Tibial artery (tissue), 4 donors: ENCODE data around the gene ARHGEF33.

Experiments used
- DNase-seq, 2 donors: peaks; one replicate each; pipeline ENCODE4 v3.0.0-alpha.2; 2019
- H3K27ac ChIP-seq, 2 donors: fragments of 200-600 bp; sonication (generic) in 1 of 2; 1 replicate in 1 of 2; 2 replicates in 1 of 2; pipeline ENCODE4 v1.5.1; 2018 to 2019; ENCODE audit warnings: mild to moderate bottlenecking in 1 of 2
- H3K27me3 ChIP-seq, 2 donors: fragments of 200-600 bp; sonication (generic) in 1 of 2; one replicate each; pipeline versions ENCODE4 v1.5.1 to v1.6.0; 2016 to 2019
- H3K36me3 ChIP-seq, 3 donors: fragments of 200-600 bp; sonication (generic) in 2 of 3; one replicate each; pipeline ENCODE4 v1.5.1; 2016 to 2019; ENCODE audit warnings: mild to moderate bottlenecking in 2 of 3
- H3K4me1 ChIP-seq, 4 donors: fragments of 200-600 bp; sonication (generic) in 2 of 4; 1 replicate in 3 of 4; 2 replicates in 1 of 4; pipeline ENCODE4 v1.5.1; 2016 to 2019
- H3K4me3 ChIP-seq, 2 donors: fragments of 200-600 bp; sonication (generic) in 1 of 2; 1 replicate in 1 of 2; 2 replicates in 1 of 2; pipeline ENCODE4 v1.5.1; 2018 to 2019; ENCODE audit warnings: mild to moderate bottlenecking in 2 of 2
- H3K9me3 ChIP-seq, 3 donors: fragments of 200-600 bp; sonication (generic) in 1 of 3; one replicate each; pipeline ENCODE4 v1.5.1; 2016 to 2019
- intact Hi-C: fragments of 100-400 bp; cut with DNase I; formaldehyde crosslinking; loops from one replicate; pipeline ENCODE4 v1.15.0; 2023; ENCODE audit warnings: low total_unique reads
- TF ChIP-seq, protein P1 (sequence below), 2 experiments: fragments of 200-600 bp in 1 of 2; fragments of 450-650 bp in 1 of 2; IDR thresholded peaks; one replicate each; pipeline ENCODE4 v1.5.1; 2017 to 2019; ENCODE audit warnings: antibody characterized with exemption in 2 of 2, mild to moderate bottlenecking in 1 of 2, moderate library complexity in 1 of 2

The ARHGEF33 gene

DNA sequence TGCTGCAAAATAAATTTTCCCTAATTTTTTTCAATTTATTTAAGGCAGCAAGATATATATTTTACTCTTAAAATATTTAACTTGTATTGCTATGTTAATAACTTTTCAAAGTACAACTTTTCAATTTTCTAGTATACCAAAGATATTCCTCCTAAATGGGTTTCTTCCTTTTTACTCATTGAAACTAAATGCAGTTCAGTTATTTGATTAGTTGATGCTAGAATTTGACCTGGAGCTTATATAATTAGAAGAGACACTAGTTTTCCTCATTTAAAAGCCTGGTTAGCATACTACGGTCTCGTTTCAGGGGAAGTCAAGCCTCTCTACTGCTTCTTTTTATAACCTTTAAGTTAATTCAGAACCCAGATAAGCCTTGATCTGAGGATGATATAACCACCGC, at the start of gene ARHGEF33:
ARHGEF33 (plus strand) TSS at position 301 of the 400 bp plus-strand sequence. CDS start 29,573 bp downstream, outside the sequence.
- no peak within 1 kb of the TSS for H3K27ac ChIP-seq
- H3K27me3 ChIP-seq: no peaks in the 10 kb centered on the region
- no peaks in the 10 kb centered on the region for H3K9me3 ChIP-seq
- H3K36me3 ChIP-seq: no peaks in the 10 kb centered on the region
- intact Hi-C loops: no loop called here
- no peaks in the 10 kb centered on the region for H3K4me1 ChIP-seq
- H3K4me3 ChIP-seq: no peak within 1 kb of the TSS
- DNase-seq: no peak
- TF ChIP-seq, protein P1, sequence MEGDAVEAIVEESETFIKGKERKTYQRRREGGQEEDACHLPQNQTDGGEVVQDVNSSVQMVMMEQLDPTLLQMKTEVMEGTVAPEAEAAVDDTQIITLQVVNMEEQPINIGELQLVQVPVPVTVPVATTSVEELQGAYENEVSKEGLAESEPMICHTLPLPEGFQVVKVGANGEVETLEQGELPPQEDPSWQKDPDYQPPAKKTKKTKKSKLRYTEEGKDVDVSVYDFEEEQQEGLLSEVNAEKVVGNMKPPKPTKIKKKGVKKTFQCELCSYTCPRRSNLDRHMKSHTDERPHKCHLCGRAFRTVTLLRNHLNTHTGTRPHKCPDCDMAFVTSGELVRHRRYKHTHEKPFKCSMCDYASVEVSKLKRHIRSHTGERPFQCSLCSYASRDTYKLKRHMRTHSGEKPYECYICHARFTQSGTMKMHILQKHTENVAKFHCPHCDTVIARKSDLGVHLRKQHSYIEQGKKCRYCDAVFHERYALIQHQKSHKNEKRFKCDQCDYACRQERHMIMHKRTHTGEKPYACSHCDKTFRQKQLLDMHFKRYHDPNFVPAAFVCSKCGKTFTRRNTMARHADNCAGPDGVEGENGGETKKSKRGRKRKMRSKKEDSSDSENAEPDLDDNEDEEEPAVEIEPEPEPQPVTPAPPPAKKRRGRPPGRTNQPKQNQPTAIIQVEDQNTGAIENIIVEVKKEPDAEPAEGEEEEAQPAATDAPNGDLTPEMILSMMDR (IDR thresholded peaks at IDR 0.05): no peak

DNA sequence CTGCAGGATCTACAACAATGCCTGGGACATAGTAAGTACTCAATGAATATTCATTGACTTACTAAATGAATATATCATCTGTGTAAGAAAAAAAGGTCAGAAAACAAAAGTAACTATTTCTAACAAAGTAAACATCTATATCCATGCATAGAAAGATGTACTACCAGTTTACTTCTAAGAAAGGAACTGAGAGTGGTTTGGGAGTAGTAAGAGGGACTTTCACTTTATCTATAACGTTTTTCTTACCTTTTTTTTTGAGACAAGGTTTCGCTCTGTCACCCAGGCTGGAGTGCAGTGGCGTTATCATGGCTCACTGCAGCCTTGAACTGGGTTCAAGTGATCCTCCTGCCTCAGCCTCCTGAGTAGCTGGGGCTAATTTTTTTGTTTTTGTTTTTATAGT, 39.6 kb upstream of the ARHGEF33 start:
- H3K27me3 ChIP-seq: no peaks in the 10 kb centered on the region
- H3K36me3 ChIP-seq: peaks cover 36 to 85% (median 52%) of the 10 kb centered on the region in 3 donors
- no peaks in the 10 kb centered on the region for H3K4me1 ChIP-seq
- no peak overlapping the region for H3K4me3 ChIP-seq
- H3K9me3 ChIP-seq: no peaks in the 10 kb centered on the region
- intact Hi-C loops: no loop called here
- no peak overlapping the region for H3K27ac ChIP-seq
- DNase-seq: no peak
- TF ChIP-seq, protein P1 (IDR thresholded peaks at IDR 0.05): no peak

DNA sequence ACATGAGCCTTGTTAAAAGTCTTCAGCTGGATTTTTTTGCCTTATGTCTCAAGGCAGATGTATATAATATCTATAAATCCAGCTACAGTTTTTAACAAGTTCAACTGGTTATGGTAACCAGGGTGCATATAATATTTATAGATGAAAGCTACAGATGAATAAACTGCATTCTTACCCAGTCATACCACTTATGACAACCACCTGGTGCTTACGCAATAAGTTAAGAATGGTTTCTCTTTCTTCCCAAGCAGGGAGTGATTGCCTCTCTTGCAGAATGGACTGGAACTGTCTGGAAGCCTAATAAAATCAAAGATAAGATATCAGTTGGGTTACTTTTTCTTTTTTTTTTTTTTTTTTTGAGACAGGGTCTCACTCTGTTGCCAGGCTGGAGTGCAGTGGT, 33.5 kb upstream of the ARHGEF33 start:
- no peaks in the 10 kb centered on the region for H3K9me3 ChIP-seq
- H3K4me3 ChIP-seq: no peak overlapping the region
- DNase-seq: no peak
- TF ChIP-seq, protein P1 (IDR thresholded peaks at IDR 0.05): no peak
- H3K36me3 ChIP-seq: peaks cover 69 to 90% (median 90%) of the 10 kb centered on the region in 3 donors
- no peaks in the 10 kb centered on the region for H3K4me1 ChIP-seq
- H3K27me3 ChIP-seq: no peaks in the 10 kb centered on the region
- H3K27ac ChIP-seq: no peak overlapping the region
- intact Hi-C loops: no loop called here

DNA sequence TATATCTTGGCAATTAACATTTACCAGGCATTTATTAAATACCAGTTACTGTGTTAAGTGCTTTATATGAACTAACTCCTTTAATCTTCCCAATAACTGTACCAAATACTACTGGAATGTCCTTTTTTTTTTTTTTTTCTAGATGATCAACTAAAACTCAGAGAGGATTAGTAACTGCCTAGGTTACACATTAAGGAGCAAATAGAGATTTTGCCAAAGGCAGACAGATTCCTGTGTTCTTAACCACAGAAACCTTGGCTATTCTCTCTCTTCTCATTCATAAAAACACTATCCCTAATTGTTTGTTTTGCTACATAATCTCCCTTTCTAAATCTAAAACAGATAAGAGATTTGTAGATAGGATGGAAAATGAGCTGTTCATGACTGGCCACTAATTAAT, 27.2 kb upstream of the ARHGEF33 start:
- Histone ChIP-seq H3K36me3 (peaks cover 60 to 75% (median 66%) of the 10 kb centered on the region in 3 donors), H3K27me3 (no peaks in the 10 kb centered on the region), H3K27ac (no peak overlapping the region), H3K4me1 (no peaks in the 10 kb centered on the region), H3K9me3 (no peaks in the 10 kb centered on the region), H3K4me3 (no peak overlapping the region)
- TF ChIP-seq, protein P1 (IDR thresholded peaks at IDR 0.05): no peak
- no peak for DNase-seq
- intact Hi-C loops: no loop called here

DNA sequence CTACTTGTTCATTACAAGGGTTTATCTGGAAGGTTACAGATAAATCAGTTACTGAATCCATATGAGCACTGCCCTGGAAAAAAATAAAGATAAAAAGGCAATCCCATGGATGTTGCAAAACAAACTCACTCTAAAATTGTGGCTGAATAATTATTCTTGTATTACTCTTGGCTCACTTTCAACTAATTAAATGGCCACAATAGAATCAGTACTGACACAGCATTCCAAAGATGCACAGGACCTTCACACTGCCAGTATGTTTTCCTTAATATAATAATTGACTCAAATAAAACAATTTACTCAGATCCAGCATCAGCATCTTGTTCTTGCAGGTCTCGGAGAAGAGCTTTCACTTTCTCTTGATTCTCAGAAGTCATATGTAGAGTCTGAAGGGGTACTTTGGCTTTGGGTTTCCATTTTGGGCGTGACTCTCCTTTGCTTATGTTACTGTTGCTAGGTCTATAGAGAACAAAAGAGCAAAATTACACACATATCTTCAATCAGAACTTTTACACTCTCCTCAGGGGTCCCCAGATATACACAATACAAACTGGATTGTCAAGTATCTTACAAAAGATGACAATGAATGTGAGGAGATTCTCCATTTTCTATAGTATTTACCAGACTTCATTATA, 26.5 kb upstream of the ARHGEF33 start:
- no peak for DNase-seq
- Histone ChIP-seq H3K9me3 (no peaks in the 10 kb centered on the region), H3K27me3 (no peaks in the 10 kb centered on the region), H3K27ac (no peak overlapping the region), H3K4me1 (no peaks in the 10 kb centered on the region), H3K36me3 (peaks cover 53 to 76% (median 66%) of the 10 kb centered on the region in 3 donors), H3K4me3 (no peak overlapping the region)
- TF ChIP-seq, protein P1 (IDR thresholded peaks at IDR 0.05): no peak
- intact Hi-C loops: no loop called here
